Mononuclear cell (primary cell): Measurements from ENCODE around the gene PLA2G4D. TPM values are rescaled to one million over a fixed set of nuclear protein-coding genes. Genes with fewer than 3 reads are reported as not detected.

ENCODE experiments used
- H3K27me3 ChIP-seq: 2 replicates; pipeline ENCODE4 v1.6.0; 2011; ENCODE audit warnings: low read length, control low read depth; ENCODE audit not compliant: insufficient read depth
- H3K4me1 ChIP-seq: 2 replicates; pipeline ENCODE4 v1.5.1; 2011; ENCODE audit warnings: mild to moderate bottlenecking, low read length, control low read depth; ENCODE audit not compliant: insufficient read depth
- H3K4me3 ChIP-seq: 2 replicates; pipeline ENCODE4 v1.5.1; 2011; ENCODE audit warnings: mild to moderate bottlenecking, low read length, moderate library complexity
- H3K9me3 ChIP-seq: 2 replicates; pipeline ENCODE4 v1.5.1; 2011; ENCODE audit warnings: low read depth, mild to moderate bottlenecking, control low read depth, low read length
- total RNA-seq: library from RNA; depleted of rRNA; stranded (reverse); fragments of >200 nt; gene quantifications from one replicate; pipeline ENCODE4 v1.2.3, GENCODE V29; 2012

PLA2G4D gene
- total RNA-seq = not detected

GRCh38 chr15:42094512-42094963 lies at the start of gene PLA2G4D:
Gene PLA2G4D, minus strand, starts transcription at chr15:42094562. Its CDS starts 103 bp downstream, at chr15:42094459.
- no peak within 1 kb of the TSS for H3K4me3 ChIP-seq
- H3K4me1 ChIP-seq = no peaks in the 10 kb centered on the region
- no peaks in the 10 kb centered on the region for H3K27me3 ChIP-seq
- H3K9me3 ChIP-seq = no peaks in the 10 kb centered on the region

- no peaks in the 10 kb centered on the region for H3K4me1 ChIP-seq
- H3K4me3 ChIP-seq = no peak overlapping the region
- no peaks in the 10 kb centered on the region for H3K9me3 ChIP-seq
- no peaks in the 10 kb centered on the region for H3K27me3 ChIP-seq
Measured at GRCh38 chr15:42143356-42143755, 49.0 kb upstream of the PLA2G4D start.

GRCh38 chr15:42141795-42142667 lies 47.7 kb upstream of the PLA2G4D start:
- Histone ChIP-seq H3K9me3 (no peaks in the 10 kb centered on the region), H3K4me1 (no peaks in the 10 kb centered on the region), H3K27me3 (no peaks in the 10 kb centered on the region), H3K4me3 (no peak overlapping the region)

- H3K27me3 ChIP-seq = no peaks in the 10 kb centered on the region
- no peaks in the 10 kb centered on the region for H3K9me3 ChIP-seq
- no peak overlapping the region for H3K4me3 ChIP-seq
- H3K4me1 ChIP-seq = no peaks in the 10 kb centered on the region
Measured at GRCh38 chr15:42141246-42141645, 46.9 kb upstream of the PLA2G4D start.

- Histone ChIP-seq H3K27me3 (no peaks in the 10 kb centered on the region), H3K9me3 (no peaks in the 10 kb centered on the region), H3K4me3 (no peak overlapping the region), H3K4me1 (no peaks in the 10 kb centered on the region)
Measured at GRCh38 chr15:42140383-42141070, 46.2 kb upstream of the PLA2G4D start.

GRCh38 chr15:42139596-42139995 lies 45.2 kb upstream of the PLA2G4D start:
- H3K4me3 ChIP-seq = no peak overlapping the region
- no peaks in the 10 kb centered on the region for H3K4me1 ChIP-seq
- no peaks in the 10 kb centered on the region for H3K27me3 ChIP-seq
- no peaks in the 10 kb centered on the region for H3K9me3 ChIP-seq

- no peak overlapping the region for H3K4me3 ChIP-seq
- no peaks in the 10 kb centered on the region for H3K4me1 ChIP-seq
- H3K27me3 ChIP-seq = no peaks in the 10 kb centered on the region
- no peaks in the 10 kb centered on the region for H3K9me3 ChIP-seq
Measured at GRCh38 chr15:42138968-42139386, 44.6 kb upstream of the PLA2G4D start.

- H3K27me3 ChIP-seq = no peaks in the 10 kb centered on the region
Measured at GRCh38 chr15:42138411-42138810, 44.0 kb upstream of the PLA2G4D start.

GRCh38 chr15:42137461-42138261 lies 43.3 kb upstream of the PLA2G4D start:
- no peaks in the 10 kb centered on the region for H3K9me3 ChIP-seq
- no peaks in the 10 kb centered on the region for H3K27me3 ChIP-seq
- H3K4me1 ChIP-seq = no peaks in the 10 kb centered on the region
- no peak overlapping the region for H3K4me3 ChIP-seq

More at GRCh38 chr15:42138411-42138810, 44.0 kb upstream of the PLA2G4D start:
- H3K4me1 ChIP-seq = no peaks in the 10 kb centered on the region
- H3K9me3 ChIP-seq = no peaks in the 10 kb centered on the region
- no peak overlapping the region for H3K4me3 ChIP-seq

- no peaks in the 10 kb centered on the region for H3K4me1 ChIP-seq
- H3K9me3 ChIP-seq = no peaks in the 10 kb centered on the region
- H3K27me3 ChIP-seq = no peaks in the 10 kb centered on the region
- no peak overlapping the region for H3K4me3 ChIP-seq
Measured at GRCh38 chr15:42136513-42136912, 42.2 kb upstream of the PLA2G4D start.

- no peaks in the 10 kb centered on the region for H3K9me3 ChIP-seq
- no peak overlapping the region for H3K4me3 ChIP-seq
- no peaks in the 10 kb centered on the region for H3K4me1 ChIP-seq
- H3K27me3 ChIP-seq = no peaks in the 10 kb centered on the region
Measured at GRCh38 chr15:42135351-42135750, 41.0 kb upstream of the PLA2G4D start.

GRCh38 chr15:42134617-42135245 lies 40.4 kb upstream of the PLA2G4D start:
- no peaks in the 10 kb centered on the region for H3K4me1 ChIP-seq
- no peak overlapping the region for H3K4me3 ChIP-seq
- no peaks in the 10 kb centered on the region for H3K27me3 ChIP-seq
- H3K9me3 ChIP-seq = no peaks in the 10 kb centered on the region

- Histone ChIP-seq H3K4me1 (no peaks in the 10 kb centered on the region), H3K9me3 (no peaks in the 10 kb centered on the region), H3K4me3 (no peak overlapping the region), H3K27me3 (no peaks in the 10 kb centered on the region)
Measured at GRCh38 chr15:42133886-42134502, 39.6 kb upstream of the PLA2G4D start.

GRCh38 chr15:42133356-42133755 lies 39.0 kb upstream of the PLA2G4D start:
- H3K4me1 ChIP-seq = no peaks in the 10 kb centered on the region
- H3K4me3 ChIP-seq = no peak overlapping the region
- H3K9me3 ChIP-seq = no peaks in the 10 kb centered on the region
- H3K27me3 ChIP-seq = no peaks in the 10 kb centered on the region
